A673 (cell line): ENCODE results near the gene CRIP1. TPM values are rescaled to one million over a fixed set of nuclear protein-coding genes. Genes with fewer than 3 reads are reported as not detected.
A peak's percentile ranks its signal among the peaks of the same experiment; 100 is the strongest.

Experiments used
- BruUV-seq: library from RNA; stranded (reverse); fragments of 400-500 nt; replicated peaks from 2 replicates; lab custom pipeline; 2021; lab: Mats Ljungman, UMichigan
- CTCF ChIA-PET: fragments of 300-600 bp; sonication (Branson Sonifier 250); formaldehyde crosslinking; loops from one replicate; lab custom pipeline; 2022; ENCODE audit warnings: antibody characterized with exemption; lab: Charles Lee
- POLR2A ChIA-PET: fragments of 300-600 bp; sonication (Branson Sonifier 250); formaldehyde crosslinking; loops from one replicate; lab custom pipeline; 2022; ENCODE audit warnings: antibody characterized with exemption; ENCODE audit not compliant: low non-redundant PET; lab: Charles Lee
- DNase-seq: peaks from one replicate; pipeline ENCODE4 v3.0.0-alpha.2; 2015; ENCODE audit warnings: low spot score
- H3K27ac ChIP-seq: fragments of 200-600 bp; sonication (generic); 2 replicates; pipeline ENCODE4 v1.5.1; 2016; ENCODE audit warnings: mixed run types, low read depth, mild to moderate bottlenecking, mixed read lengths, antibody characterized with exemption, low read length; ENCODE audit not compliant: poor library complexity, severe bottlenecking
- H3K27me3 ChIP-seq: fragments of 200-600 bp; sonication (generic); replicated peaks from 2 replicates; pipeline ENCODE4 v1.6.1; 2017; ENCODE audit warnings: mixed run types, low read depth, mild to moderate bottlenecking, mixed read lengths, antibody characterized with exemption, low read length; ENCODE audit not compliant: insufficient read depth, poor library complexity
- H3K36me3 ChIP-seq: fragments of 200-600 bp; sonication (generic); 2 replicates; pipeline ENCODE4 v1.6.1; 2016; ENCODE audit warnings: mixed run types, mild to moderate bottlenecking, mixed read lengths, antibody characterized with exemption, low read length; ENCODE audit not compliant: insufficient read depth, poor library complexity, severe bottlenecking
- H3K4me1 ChIP-seq: fragments of 200-600 bp; sonication (generic); 2 replicates; pipeline ENCODE4 v1.6.1; 2017; ENCODE audit warnings: mixed run types, mild to moderate bottlenecking, mixed read lengths, antibody characterized with exemption, low read length; ENCODE audit not compliant: insufficient read depth, poor library complexity, severe bottlenecking
- H3K4me3 ChIP-seq: fragments of 200-600 bp; sonication (generic); 2 replicates; pipeline ENCODE4 v1.5.1; 2016; ENCODE audit warnings: low read depth, mixed run types, mild to moderate bottlenecking, mixed read lengths, low read length; ENCODE audit not compliant: poor library complexity, severe bottlenecking
- H3K9me3 ChIP-seq: fragments of 200-600 bp; sonication (generic); 2 replicates; pipeline ENCODE4 v1.6.1; 2016; ENCODE audit warnings: mixed run types, low read depth, mild to moderate bottlenecking, mixed read lengths, antibody characterized with exemption, low read length; ENCODE audit not compliant: poor library complexity, severe bottlenecking
- EZH2 ChIP-seq: fragments of 200-600 bp; sonication (generic); IDR thresholded peaks from 2 replicates; pipeline ENCODE4 v1.6.1; 2017; ENCODE audit warnings: borderline replicate concordance, low read depth, mild to moderate bottlenecking, mixed read lengths, antibody characterized with exemption, low read length; ENCODE audit not compliant: poor library complexity, severe bottlenecking
- intact Hi-C: fragments of 100-400 bp; cut with micrococcal nuclease; formaldehyde crosslinking; loops from one replicate; pipeline ENCODE4 v1.10.0; 2022; ENCODE audit not compliant: unreplicated experiment
- total RNA-seq: library from RNA; stranded (reverse); gene quantifications from 2 replicates; pipeline ENCODE4 v1.2.3, GENCODE V29; 2021
- TF ChIP-seq, protein P1 (sequence below): fragments of 300-800, 200-600 bp; sonication (generic); conservative IDR thresholded peaks from 2 replicates; pipeline ENCODE4 v1.5.1; 2017; ENCODE audit warnings: low read depth, mild to moderate bottlenecking, antibody characterized with exemption, low read length, moderate library complexity, mixed read lengths

The CRIP1 gene
- total RNA-seq, 1 experiment from 2014 or later = 47.7 TPM

DNA sequence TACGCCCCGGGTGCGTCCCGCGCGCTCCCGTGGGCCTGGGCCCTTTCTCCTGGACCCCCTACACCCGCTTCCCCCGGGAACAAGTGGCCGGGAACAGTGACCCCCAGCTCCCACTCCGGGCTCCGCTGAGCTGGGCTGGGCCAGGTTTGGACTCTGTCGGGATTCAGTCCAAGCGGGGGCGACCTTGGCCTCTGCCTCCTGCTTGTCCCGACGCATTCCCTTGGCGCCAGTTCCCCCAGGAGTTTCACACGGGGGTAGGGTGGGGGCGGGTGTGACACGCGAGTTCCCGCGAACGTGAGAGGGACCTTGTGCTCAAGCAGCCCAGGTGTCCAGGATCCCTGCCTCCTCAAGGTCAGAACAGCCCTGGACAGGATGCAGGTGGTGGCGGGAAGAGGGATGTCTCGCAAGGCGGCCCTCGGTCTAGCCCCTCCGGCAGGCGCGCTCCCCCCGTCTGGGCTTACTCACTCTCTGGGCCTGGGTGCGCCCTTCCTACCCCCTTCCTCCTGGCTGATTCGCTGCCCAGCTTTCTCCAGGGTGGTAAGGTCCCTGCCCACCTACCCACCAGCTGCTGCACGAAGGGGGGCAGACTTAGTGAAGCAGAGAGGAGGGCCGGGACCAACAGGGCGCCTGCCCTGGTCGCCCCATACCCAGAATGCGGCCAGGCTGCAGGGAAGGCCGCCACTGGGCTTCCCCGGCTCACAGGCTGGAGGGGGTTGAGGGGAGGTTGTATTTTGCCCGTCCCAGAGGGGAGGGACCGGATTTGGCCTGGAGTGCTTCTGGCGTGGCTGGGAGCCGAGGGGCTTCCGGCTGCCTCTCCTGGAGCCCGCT lies 11.2 kb upstream of the CRIP1 start:
- TF ChIP-seq, protein P1, sequence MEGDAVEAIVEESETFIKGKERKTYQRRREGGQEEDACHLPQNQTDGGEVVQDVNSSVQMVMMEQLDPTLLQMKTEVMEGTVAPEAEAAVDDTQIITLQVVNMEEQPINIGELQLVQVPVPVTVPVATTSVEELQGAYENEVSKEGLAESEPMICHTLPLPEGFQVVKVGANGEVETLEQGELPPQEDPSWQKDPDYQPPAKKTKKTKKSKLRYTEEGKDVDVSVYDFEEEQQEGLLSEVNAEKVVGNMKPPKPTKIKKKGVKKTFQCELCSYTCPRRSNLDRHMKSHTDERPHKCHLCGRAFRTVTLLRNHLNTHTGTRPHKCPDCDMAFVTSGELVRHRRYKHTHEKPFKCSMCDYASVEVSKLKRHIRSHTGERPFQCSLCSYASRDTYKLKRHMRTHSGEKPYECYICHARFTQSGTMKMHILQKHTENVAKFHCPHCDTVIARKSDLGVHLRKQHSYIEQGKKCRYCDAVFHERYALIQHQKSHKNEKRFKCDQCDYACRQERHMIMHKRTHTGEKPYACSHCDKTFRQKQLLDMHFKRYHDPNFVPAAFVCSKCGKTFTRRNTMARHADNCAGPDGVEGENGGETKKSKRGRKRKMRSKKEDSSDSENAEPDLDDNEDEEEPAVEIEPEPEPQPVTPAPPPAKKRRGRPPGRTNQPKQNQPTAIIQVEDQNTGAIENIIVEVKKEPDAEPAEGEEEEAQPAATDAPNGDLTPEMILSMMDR = no peak
- TF ChIP-seq EZH2 = no peak
- no peaks in the 10 kb centered on the region for H3K9me3 ChIP-seq
- intact Hi-C loops = no loop called here
- H3K27me3 ChIP-seq = no peaks in the 10 kb centered on the region
- ChIA-PET CTCF (no interaction called here), POLR2A (no interaction called here)
- no TSS peak for BruUV-seq
- DNase-seq = peak; percentile 71
- peaks cover 57% of the 10 kb centered on the region for H3K4me1 ChIP-seq
- peaks cover 4% of the 10 kb centered on the region for H3K36me3 ChIP-seq
- H3K4me3 ChIP-seq = peak overlapping the region; percentile 99
- H3K27ac ChIP-seq = peak overlapping the region; percentile 87

DNA sequence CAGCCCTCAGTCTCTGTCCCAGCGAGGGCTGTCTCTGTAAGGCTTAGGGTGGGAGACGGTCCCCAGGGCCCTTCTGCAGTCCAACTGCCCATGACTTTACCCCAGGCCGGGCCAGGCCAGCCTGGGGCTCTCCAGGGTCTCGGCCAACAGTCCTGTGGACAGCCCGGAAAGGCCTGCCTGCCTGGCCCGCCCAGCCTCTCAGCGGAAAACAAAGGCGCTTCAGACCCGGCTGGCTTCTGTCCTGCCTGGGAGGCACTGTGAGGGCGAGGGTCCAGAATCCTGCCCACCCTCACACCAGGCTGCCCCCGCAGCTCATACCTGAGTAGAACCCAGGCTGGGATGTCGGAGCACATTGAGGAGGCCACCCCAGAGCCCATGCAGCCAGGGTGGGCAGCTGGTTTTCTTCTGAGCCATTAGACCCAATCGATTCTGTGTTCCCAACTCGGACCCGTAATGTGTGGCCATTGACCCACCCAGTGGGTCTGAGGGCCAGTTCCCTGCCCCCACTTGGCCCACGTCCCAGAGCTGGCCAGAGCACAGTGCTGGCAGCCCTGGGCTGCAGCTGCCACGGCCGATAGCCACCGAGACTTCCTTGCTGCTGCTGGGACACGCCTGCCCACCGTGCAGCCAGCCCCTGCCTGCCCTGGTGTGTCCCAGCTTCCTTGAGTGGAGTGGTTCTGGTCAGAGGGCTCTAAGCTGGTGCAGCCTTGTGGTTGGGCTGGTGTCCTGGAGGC lies 10.4 kb upstream of the CRIP1 start:
- no TSS peak for BruUV-seq
- DNase-seq = no peak
- Histone ChIP-seq H3K4me3 (peak overlapping the region; percentile 99), H3K27me3 (no peaks in the 10 kb centered on the region), H3K4me1 (peaks cover 57% of the 10 kb centered on the region), H3K9me3 (no peaks in the 10 kb centered on the region), H3K27ac (peak overlapping the region; percentile 87), H3K36me3 (peaks cover 4% of the 10 kb centered on the region)
- no peak for TF ChIP-seq EZH2
- TF ChIP-seq, protein P1 = no peak
- intact Hi-C loops = no loop called here
- ChIA-PET POLR2A (no interaction called here), CTCF (interaction anchor here (1.2 kb wide), 1 partner anchor 105 kb away, joined by 3 read pairs; no protein-coding TSS in a partner anchor)

DNA sequence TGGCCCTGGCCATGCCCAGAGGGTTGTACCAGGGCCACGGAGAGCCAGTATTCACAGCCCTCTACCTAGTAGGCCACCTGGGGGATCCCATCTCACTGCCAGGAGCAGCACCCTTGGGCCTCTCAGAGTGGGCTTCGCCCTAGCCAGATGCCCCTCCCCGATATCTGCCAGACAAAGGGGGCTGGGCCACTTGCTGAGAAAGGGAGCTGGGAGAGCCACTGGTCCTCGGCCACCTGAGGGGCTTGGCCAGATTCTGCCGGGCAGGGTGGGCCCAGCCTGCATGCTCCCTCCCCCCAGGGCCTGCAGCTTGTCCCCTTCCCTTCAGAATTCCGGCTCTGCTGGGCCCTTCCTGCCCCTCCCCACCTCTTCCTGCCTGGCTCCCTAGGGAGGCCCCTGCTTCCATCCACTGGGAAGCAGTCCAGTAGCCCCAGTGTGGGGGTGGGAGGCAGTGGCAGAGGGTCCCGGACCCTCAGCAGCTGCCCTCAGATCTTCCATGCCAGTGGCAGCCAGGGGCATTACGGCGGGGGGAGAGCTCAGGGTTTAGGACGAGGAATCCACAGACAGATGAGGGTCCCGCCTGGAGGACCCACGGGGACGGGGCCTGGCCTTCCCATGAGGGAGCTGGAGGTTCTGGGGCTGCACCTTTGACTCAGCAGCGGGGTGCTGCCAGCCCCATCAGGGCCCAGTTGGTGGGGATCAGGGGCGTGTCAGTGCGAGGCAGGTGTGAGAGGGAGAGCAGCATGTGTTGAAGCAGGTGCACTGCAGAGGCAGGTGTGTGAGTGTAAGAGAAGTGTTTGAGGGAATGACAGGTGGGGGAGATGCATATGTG lies 9.6 kb upstream of the CRIP1 start:
- intact Hi-C loops = no loop called here
- H3K27ac ChIP-seq = peak overlapping the region; percentile 87
- DNase-seq = no peak
- no peaks in the 10 kb centered on the region for H3K27me3 ChIP-seq
- no peaks in the 10 kb centered on the region for H3K9me3 ChIP-seq
- ChIA-PET POLR2A (no interaction called here), CTCF (interaction anchor here (1.2 kb wide), 1 partner anchor 106 kb away, joined by 3 read pairs; no protein-coding TSS in a partner anchor)
- H3K36me3 ChIP-seq = peaks cover 4% of the 10 kb centered on the region
- BruUV-seq = no TSS peak
- TF ChIP-seq EZH2 = no peak
- TF ChIP-seq, protein P1 = no peak
- H3K4me3 ChIP-seq = peak overlapping the region; percentile 99
- peaks cover 56% of the 10 kb centered on the region for H3K4me1 ChIP-seq
